Right cardiac atrium (tissue), 5 donors: ENCODE measurements around the gene TGIF1. TPM values are rescaled to one million over a fixed set of nuclear protein-coding genes. Genes with fewer than 3 reads are reported as not detected.
A peak's percentile ranks its signal among the peaks of the same experiment; 100 is the strongest.
"Not testable (repeated sequence)": the region's sequence is repeated elsewhere in the genome, so short reads cannot be mapped to it uniquely, and the experiment has no call there.

Source experiments
- ATAC-seq, 2 donors: fragments of 200-7000 bp; cut with Tn5 transposase; one replicate each; pipeline versions ENCODE4 v1.8.0 to v1.9.1; 2020; ENCODE audit warnings: moderate library complexity in 2 of 2, mild to moderate bottlenecking in 1 of 2
- DNase-seq, 3 donors: peaks; one replicate each; pipeline ENCODE4 v3.0.0-alpha.2; 2020
- H3K27ac ChIP-seq: one replicate; pipeline ENCODE4 v1.5.1; 2013; ENCODE audit warnings: mild to moderate bottlenecking, low read length, control low read depth, moderate library complexity
- H3K27me3 ChIP-seq: one replicate; pipeline ENCODE4 v1.6.1; 2013; ENCODE audit not compliant: control insufficient read depth, insufficient read depth
- H3K4me1 ChIP-seq: one replicate; pipeline ENCODE4 v1.6.1; 2013; ENCODE audit warnings: low read length; ENCODE audit not compliant: control insufficient read depth, insufficient read depth
- H3K4me3 ChIP-seq: one replicate; pipeline ENCODE4 v1.5.1; 2013; ENCODE audit warnings: low read length, control low read depth
- H3K9me3 ChIP-seq: one replicate; pipeline ENCODE4 v1.6.1; 2013; ENCODE audit warnings: low read length; ENCODE audit not compliant: control insufficient read depth
- WGBS: extraction: QIAGEN DNeasy Blood & Tissue Kit; methylation state at CpG from one replicate; pipeline ENCODE4 v1.1.7; 2013; 5-methylcytosine and 5-hydroxymethylcytosine counted together
- intact Hi-C, 4 donors: fragments of 100-400 bp; cut with DNase I; formaldehyde crosslinking; loops; one replicate each; pipeline versions ENCODE4 v1.11.0 to v1.14.0; 2022 to 2023
- long read RNA-seq, 4 donors: library from polyadenylated mRNA; unstranded; transcript quantifications; one replicate each; pipeline ENCODE4 v2.0.0, GENCODE V29; 2020 to 2021
- polyA plus RNA-seq: library from polyadenylated mRNA; stranded (reverse); fragments of 200-250 nt; gene quantifications from one replicate; pipeline ENCODE4 v1.2.3, GENCODE V29; 2013
- total RNA-seq, 4 donors: library from RNA; stranded (reverse); fragmentation: NEBNext Ultra II Directional; extraction: Animal tissue kit (Norgen Biotek cat#: 25700); gene quantifications; one replicate each; pipeline ENCODE4 v1.2.1, GENCODE V29; 2021
- donor health status: healthy with polysubstance abuse.
- donor health status: DM: no; HTN: yes; CAD: no.
- donor health status: DM: no; HTN: no; CAD: no.
- donor health status: DM: no; HTN: yes; CAD: no; lungs with severe emphysema.
- donor health status: DM: yes; HTN: yes; CAD: no.

Gene TGIF1
- total RNA-seq (10 to 100 TPM; 11.4 to 19.2 (median 12.8) TPM), polyA plus RNA-seq (12.1 TPM)
- long read RNA-seq, donor 1, partial matches to known transcripts = 0 of 8 reads
- long read RNA-seq, donor 1, other reads (novel, unspliced or antisense) = 1 of 8 reads
- long read RNA-seq, donor 2, partial matches to known transcripts = 0 of 6 reads
- long read RNA-seq, donor 2, other reads (novel, unspliced or antisense) = 0 of 6 reads
- long read RNA-seq, donor 3, transcript TGIF1-206 (3 exons, 1,689 nt) = minor isoform, 5 of 44 reads
- long read RNA-seq, donor 3, transcript TGIF1-202 (3 exons, 2,076 nt) = major isoform, 19 of 44 reads
- long read RNA-seq, donor 3, partial matches to known transcripts = 0 of 44 reads
- long read RNA-seq, donor 3, other reads (novel, unspliced or antisense) = 8 of 44 reads
- long read RNA-seq, donor 4, transcript TGIF1-202 (3 exons, 2,076 nt) = major isoform, 5 of 7 reads
- long read RNA-seq, donor 4, partial matches to known transcripts = 0 of 7 reads
- long read RNA-seq, donor 4, other reads (novel, unspliced or antisense) = 0 of 7 reads

- ATAC-seq (peak; percentile 49 to 60), DNase-seq (peak; percentile 88 to 94 (median 91))
- intact Hi-C loops = loop anchor here (2.0 to 10.0 kb wide), 7 partner anchors 142 to 215 kb away; no protein-coding TSS in a partner anchor
- peak within 1 kb of the TSS; percentile 92 for H3K4me3 ChIP-seq
- no peaks in the 10 kb centered on the region for H3K9me3 ChIP-seq
- no peaks in the 10 kb centered on the region for H3K27me3 ChIP-seq
- peaks cover 3% of the 10 kb centered on the region for H3K4me1 ChIP-seq
- under 1% methylated on average over 71 of the region's 71 CpGs for WGBS
- peak within 1 kb of the TSS; percentile 97 for H3K27ac ChIP-seq
Observed at GRCh38 chr18:3450012-3450798, at the start of gene TGIF1. TSS of gene TGIF1 (plus strand) at chr18:3450172. CDS start at chr18:3450490, 318 bp downstream.

GRCh38 chr18:3400567-3401296 lies 49.2 kb upstream of the TGIF1 start:
- WGBS = 67% methylated on average over 2 of the region's 2 CpGs
- Histone ChIP-seq H3K9me3 (peaks cover 5% of the 10 kb centered on the region), H3K4me3 (no peak overlapping the region), H3K27ac (no peak overlapping the region), H3K4me1 (no peaks in the 10 kb centered on the region), H3K27me3 (no peaks in the 10 kb centered on the region)
- intact Hi-C loops = no loop called here
- DNase-seq = no peak
- ATAC-seq = no peak

- no peak for ATAC-seq
- no peak overlapping the region for H3K4me3 ChIP-seq
- intact Hi-C loops = no loop called here
- no peak overlapping the region for H3K27ac ChIP-seq
- H3K27me3 ChIP-seq = no peaks in the 10 kb centered on the region
- H3K4me1 ChIP-seq = no peaks in the 10 kb centered on the region
- no peak for DNase-seq
- 83% methylated on average over 5 of the region's 5 CpGs for WGBS
- peaks cover 5% of the 10 kb centered on the region for H3K9me3 ChIP-seq
Observed at GRCh38 chr18:3401669-3402620, 48.0 kb upstream of the TGIF1 start.

- Histone ChIP-seq H3K4me3 (no peak overlapping the region), H3K4me1 (no peaks in the 10 kb centered on the region), H3K9me3 (peaks cover 5% of the 10 kb centered on the region), H3K27ac (no peak overlapping the region), H3K27me3 (no peaks in the 10 kb centered on the region)
- no peak for ATAC-seq
- DNase-seq = no peak
- 43% methylated on average over 1 of the region's 1 CpG for WGBS
- intact Hi-C loops = no loop called here
Observed at GRCh38 chr18:3402982-3403451, 47.0 kb upstream of the TGIF1 start.

GRCh38 chr18:3405713-3406112 lies 44.3 kb upstream of the TGIF1 start:
- Histone ChIP-seq H3K27me3 (no peaks in the 10 kb centered on the region), H3K4me1 (no peaks in the 10 kb centered on the region), H3K4me3 (no peak overlapping the region), H3K9me3 (peaks cover 3% of the 10 kb centered on the region), H3K27ac (no peak overlapping the region)
- DNase-seq (no peak), ATAC-seq (no peak)
- intact Hi-C loops = no loop called here
- 16% methylated on average over 3 of the region's 3 CpGs for WGBS

- intact Hi-C loops = no loop called here
- 96% methylated on average over 3 of the region's 3 CpGs for WGBS
- Histone ChIP-seq H3K9me3 (no peaks in the 10 kb centered on the region), H3K4me3 (no peak overlapping the region), H3K4me1 (no peaks in the 10 kb centered on the region), H3K27me3 (no peaks in the 10 kb centered on the region), H3K27ac (no peak overlapping the region)
- no peak for ATAC-seq
- DNase-seq = no peak
Observed at GRCh38 chr18:3408107-3408506, 41.9 kb upstream of the TGIF1 start.

GRCh38 chr18:3409811-3410210 lies 40.2 kb upstream of the TGIF1 start:
- H3K4me1 ChIP-seq = no peaks in the 10 kb centered on the region
- no peak overlapping the region for H3K4me3 ChIP-seq
- intact Hi-C loops = no loop called here
- WGBS = 85% methylated on average over 7 of the region's 7 CpGs
- no peak for DNase-seq
- ATAC-seq = no peak
- no peaks in the 10 kb centered on the region for H3K27me3 ChIP-seq
- H3K27ac ChIP-seq = no peak overlapping the region
- no peaks in the 10 kb centered on the region for H3K9me3 ChIP-seq

GRCh38 chr18:3410273-3410672 lies 39.7 kb upstream of the TGIF1 start:
- H3K4me3 ChIP-seq = no peak overlapping the region
- DNase-seq (no peak), ATAC-seq (no peak)
- H3K9me3 ChIP-seq = no peaks in the 10 kb centered on the region
- WGBS = 94% methylated on average over 3 of the region's 3 CpGs
- no peaks in the 10 kb centered on the region for H3K27me3 ChIP-seq
- intact Hi-C loops = no loop called here
- H3K4me1 ChIP-seq = no peaks in the 10 kb centered on the region
- no peak overlapping the region for H3K27ac ChIP-seq

GRCh38 chr18:3410876-3411275 lies 39.1 kb upstream of the TGIF1 start:
- H3K4me1 ChIP-seq, H3K27me3 ChIP-seq, intact Hi-C loops, H3K4me3 ChIP-seq, ATAC-seq, DNase-seq, H3K27ac ChIP-seq, H3K9me3 ChIP-seq: not testable (repeated sequence)
- WGBS = 94% methylated on average over 3 of the region's 3 CpGs

- 84% methylated on average over 3 of the region's 3 CpGs for WGBS
- ATAC-seq = no peak
- Histone ChIP-seq H3K4me3 (no peak overlapping the region), H3K9me3 (no peaks in the 10 kb centered on the region), H3K4me1 (no peaks in the 10 kb centered on the region), H3K27me3 (no peaks in the 10 kb centered on the region), H3K27ac (no peak overlapping the region)
- intact Hi-C loops = no loop called here
- no peak for DNase-seq
Observed at GRCh38 chr18:3411327-3411726, 38.6 kb upstream of the TGIF1 start.
